Activated naive CD8-positive, alpha-beta T cell treated with anti-CD3 and anti-CD28 coated beads, Interleukin-2, amount 10 ng/mL, durations not matched to agents 7 days and 5 days (primary cell): ENCODE measurements around the gene MRPL20. TPM values are rescaled to one million over a fixed set of nuclear protein-coding genes. Genes with fewer than 3 reads are reported as not detected.

Source experiments
- ATAC-seq: fragments of 150-1000 bp; cut with Tn5 transposase; one replicate; pipeline ENCODE4 v1.10.0; 2021; ENCODE audit warnings: low read depth, moderate library complexity
- POLR2A ChIA-PET: fragments of 350-600 bp; sonication (Branson Sonifier 250); formaldehyde crosslinking; loops from one replicate; lab custom pipeline; 2021; ENCODE audit warnings: antibody characterized with exemption; lab: Charles Lee
- DNase-seq: peaks from one replicate; pipeline ENCODE4 v3.0.0; 2021
- H3K27ac Mint-ChIP-seq: one replicate; pipeline ENCODE4 v1.8.0; 2022; ENCODE audit warnings: mild to moderate bottlenecking, mixed read lengths
- H3K27me3 Mint-ChIP-seq: one replicate; pipeline ENCODE4 v1.8.0; 2022; ENCODE audit warnings: mild to moderate bottlenecking, moderate library complexity, mixed read lengths
- H3K36me3 Mint-ChIP-seq: one replicate; pipeline ENCODE4 v1.8.0; 2021; ENCODE audit warnings: mild to moderate bottlenecking, mixed read lengths
- H3K4me1 Mint-ChIP-seq: one replicate; pipeline ENCODE4 v1.8.0; 2021; ENCODE audit warnings: mixed read lengths
- H3K4me3 Mint-ChIP-seq: one replicate; pipeline ENCODE4 v1.8.0; 2022; ENCODE audit warnings: mild to moderate bottlenecking, moderate library complexity, mixed read lengths
- H3K9me3 Mint-ChIP-seq: one replicate; pipeline ENCODE4 v1.8.0; 2021; ENCODE audit warnings: mixed read lengths
- total RNA-seq, 2 experiments: library from RNA; stranded (reverse); gene quantifications; one replicate each; pipeline ENCODE4 v1.2.3, GENCODE V29; 2021

Gene MRPL20
- total RNA-seq, 2 experiments from 2014 or later, result 98.6 to 101 TPM

GRCh38 chr1:1402072-1402900, 4.8 kb downstream of the MRPL20 start:
- Mint-ChIP-seq H3K4me3 (peak overlapping the region; percentile 37), H3K9me3 (no peaks in the 10 kb centered on the region), H3K4me1 (peaks cover 34% of the 10 kb centered on the region), H3K27me3 (no peaks in the 10 kb centered on the region), H3K36me3 (peaks cover 22% of the 10 kb centered on the region), H3K27ac (peak overlapping the region; percentile 42)
- no peak for DNase-seq
- no peak for ATAC-seq
- POLR2A ChIA-PET, result interaction anchor here (1.0 kb wide), 1 partner anchor 27 kb away, joined by 5 read pairs; the partner anchor contains the start of gene AURKAIP1

- DNase-seq, result no peak
- no peak for ATAC-seq
- H3K27ac Mint-ChIP-seq, result peak overlapping the region; percentile 55
- H3K36me3 Mint-ChIP-seq, result peaks cover 22% of the 10 kb centered on the region
- H3K27me3 Mint-ChIP-seq, result no peaks in the 10 kb centered on the region
- H3K4me1 Mint-ChIP-seq, result peaks cover 33% of the 10 kb centered on the region
- no peaks in the 10 kb centered on the region for H3K9me3 Mint-ChIP-seq
- peak overlapping the region; percentile 37 for H3K4me3 Mint-ChIP-seq
- POLR2A ChIA-PET, result no interaction called here
Measured at GRCh38 chr1:1401457-1402010, 5.6 kb downstream of the MRPL20 start.

GRCh38 chr1:1400576-1401456, 6.3 kb downstream of the MRPL20 start:
- ATAC-seq (no peak), DNase-seq (no peak)
- POLR2A ChIA-PET, result interaction anchor here (0.6 to 2.8 kb wide), 3 partner anchors 26 to 103 kb away, joined by 3 to 45 read pairs (median 3); partner anchors contain the start of gene AURKAIP1
- Mint-ChIP-seq H3K27ac (peak overlapping the region; percentile 87), H3K4me3 (peak overlapping the region; percentile 89), H3K9me3 (no peaks in the 10 kb centered on the region), H3K36me3 (peaks cover 22% of the 10 kb centered on the region), H3K27me3 (no peaks in the 10 kb centered on the region), H3K4me1 (peaks cover 29% of the 10 kb centered on the region)

- H3K4me1 Mint-ChIP-seq, result peaks cover 29% of the 10 kb centered on the region
- no peaks in the 10 kb centered on the region for H3K27me3 Mint-ChIP-seq
- ATAC-seq, result peak; percentile 1
- H3K36me3 Mint-ChIP-seq, result peaks cover 21% of the 10 kb centered on the region
- peak; percentile 52 for DNase-seq
- no peaks in the 10 kb centered on the region for H3K9me3 Mint-ChIP-seq
- H3K27ac Mint-ChIP-seq, result peak overlapping the region; percentile 87
- POLR2A ChIA-PET, result interaction anchor here (0.6 to 2.8 kb wide), 9 partner anchors 17 to 214 kb away, joined by 3 to 45 read pairs (median 4); partner anchors contain the start of genes ATAD3A, AURKAIP1 and UBE2J2
- peak overlapping the region; percentile 89 for H3K4me3 Mint-ChIP-seq
Measured at GRCh38 chr1:1399872-1400575, 7.1 kb downstream of the MRPL20 start.

GRCh38 chr1:1399187-1399871, 7.8 kb downstream of the MRPL20 start, which contains the start of gene CCNL2:
TSS of gene CCNL2 (minus strand) at chr1:1399335. CDS start at chr1:1399306, 29 bp downstream.
- Mint-ChIP-seq H3K27ac (peak within 1 kb of the TSS; percentile 87), H3K27me3 (no peaks in the 10 kb centered on the region), H3K9me3 (no peaks in the 10 kb centered on the region), H3K4me3 (peak within 1 kb of the TSS; percentile 89), H3K4me1 (peaks cover 29% of the 10 kb centered on the region), H3K36me3 (peaks cover 20% of the 10 kb centered on the region)
- peak; percentile 100 for DNase-seq
- POLR2A ChIA-PET, result interaction anchor here (0.6 to 2.8 kb wide), 20 partner anchors 8 to 251 kb away, joined by 3 to 45 read pairs (median 4); partner anchors contain the start of genes ATAD3A, AURKAIP1, MRPL20 and UBE2J2
- peak; percentile 97 for ATAC-seq

GRCh38 chr1:1398677-1399186, 8.4 kb downstream of the MRPL20 start:
- Mint-ChIP-seq H3K9me3 (no peaks in the 10 kb centered on the region), H3K4me3 (peak overlapping the region; percentile 89), H3K27ac (peak overlapping the region; percentile 80), H3K27me3 (no peaks in the 10 kb centered on the region), H3K36me3 (peaks cover 21% of the 10 kb centered on the region), H3K4me1 (peaks cover 28% of the 10 kb centered on the region)
- ATAC-seq (peak; percentile 5), DNase-seq (no peak)
- POLR2A ChIA-PET, result interaction anchor here (0.6 to 2.8 kb wide), 19 partner anchors 8 to 251 kb away, joined by 3 to 45 read pairs (median 4); partner anchors contain the start of genes ATAD3A, AURKAIP1 and MRPL20

GRCh38 chr1:1397839-1398523, 9.1 kb downstream of the MRPL20 start:
- Mint-ChIP-seq H3K9me3 (no peaks in the 10 kb centered on the region), H3K4me3 (peak overlapping the region; percentile 89), H3K27me3 (no peaks in the 10 kb centered on the region), H3K36me3 (peaks cover 20% of the 10 kb centered on the region), H3K4me1 (peaks cover 24% of the 10 kb centered on the region), H3K27ac (peak overlapping the region; percentile 80)
- POLR2A ChIA-PET, result interaction anchor here (1.3 to 2.3 kb wide), 4 partner anchors 8 to 26 kb away, joined by 3 to 23 read pairs (median 7); partner anchors contain the start of genes AURKAIP1 and MRPL20
- DNase-seq (no peak), ATAC-seq (no peak)

GRCh38 chr1:1395166-1395565, 11.9 kb downstream of the MRPL20 start:
- H3K36me3 Mint-ChIP-seq, result peaks cover 32% of the 10 kb centered on the region
- no peak for ATAC-seq
- peak overlapping the region; percentile 6 for H3K27ac Mint-ChIP-seq
- H3K4me1 Mint-ChIP-seq, result peaks cover 16% of the 10 kb centered on the region
- POLR2A ChIA-PET, result no interaction called here
- no peak for DNase-seq
- no peaks in the 10 kb centered on the region for H3K9me3 Mint-ChIP-seq
- no peak overlapping the region for H3K4me3 Mint-ChIP-seq
- no peaks in the 10 kb centered on the region for H3K27me3 Mint-ChIP-seq

- Mint-ChIP-seq H3K9me3 (no peaks in the 10 kb centered on the region), H3K27ac (no peak overlapping the region), H3K4me1 (peaks cover 14% of the 10 kb centered on the region), H3K27me3 (no peaks in the 10 kb centered on the region), H3K4me3 (no peak overlapping the region), H3K36me3 (peaks cover 39% of the 10 kb centered on the region)
- POLR2A ChIA-PET, result no interaction called here
- no peak for ATAC-seq
- DNase-seq, result no peak
Measured at GRCh38 chr1:1394116-1394515, 13.0 kb downstream of the MRPL20 start.

- no peaks in the 10 kb centered on the region for H3K27me3 Mint-ChIP-seq
- POLR2A ChIA-PET, result no interaction called here
Measured at GRCh38 chr1:1393428-1393827, 13.7 kb downstream of the MRPL20 start.

GRCh38 chr1:1393014-1393413, 14.1 kb downstream of the MRPL20 start:
- H3K27me3 Mint-ChIP-seq, result no peaks in the 10 kb centered on the region
- ATAC-seq (no peak), DNase-seq (no peak)
- H3K9me3 Mint-ChIP-seq, result no peaks in the 10 kb centered on the region
- peaks cover 36% of the 10 kb centered on the region for H3K36me3 Mint-ChIP-seq
- peaks cover 10% of the 10 kb centered on the region for H3K4me1 Mint-ChIP-seq
- H3K27ac Mint-ChIP-seq, result no peak overlapping the region
- no peak overlapping the region for H3K4me3 Mint-ChIP-seq
- POLR2A ChIA-PET, result no interaction called here

More at GRCh38 chr1:1393428-1393827, 13.7 kb downstream of the MRPL20 start:
- Mint-ChIP-seq H3K36me3 (peaks cover 39% of the 10 kb centered on the region), H3K27ac (no peak overlapping the region), H3K4me1 (peaks cover 14% of the 10 kb centered on the region), H3K9me3 (no peaks in the 10 kb centered on the region), H3K4me3 (no peak overlapping the region)
- no peak for DNase-seq
- no peak for ATAC-seq
